H1 (cell line): ENCODE measurements around the gene RAD9A. TPM values are rescaled to one million over a fixed set of nuclear protein-coding genes. Genes with fewer than 3 reads are reported as not detected.

ENCODE experiments used
- CTCF ChIA-PET: fragments of 300-600 bp; sonication (Branson Sonifier 250); formaldehyde crosslinking; loops from one replicate; lab custom pipeline; 2021; ENCODE audit not compliant: partially characterized antibody; lab: Charles Lee
- POLR2A ChIA-PET: fragments of 300-600 bp; sonication (Branson Sonifier 250); formaldehyde crosslinking; loops from one replicate; lab custom pipeline; 2021; ENCODE audit warnings: inconsistent platforms; ENCODE audit not compliant: partially characterized antibody; lab: Charles Lee
- DNase-seq, 2 experiments: peaks; one replicate each; pipeline versions ENCODE4 v3.0.0 to v3.0.0-alpha.2; 2010 to 2022; ENCODE audit warnings: low spot score in 2 of 2, low read depth in 1 of 2, mixed read lengths in 1 of 2
- FAIRE-seq: peaks from 2 replicates; lab custom pipeline; 2011; peaks lifted over from hg19 to GRCh38; lab: Jason Lieb, UNC
- H2AFZ ChIP-seq: 2 replicates; pipeline ENCODE4 v1.8.1; 2012; ENCODE audit warnings: low read length, inconsistent platforms
- H2AK5ac ChIP-seq: 2 replicates; pipeline ENCODE4 v1.6.1; 2013; ENCODE audit warnings: low read depth, low read length
- H2BK120ac ChIP-seq: replicated peaks from 2 replicates; pipeline ENCODE3; 2013; ENCODE audit warnings: low read depth, low read length, inconsistent platforms
- H2BK12ac ChIP-seq: 2 replicates; pipeline ENCODE4 v1.6.1; 2013; ENCODE audit warnings: low read depth, low read length
- H2BK15ac ChIP-seq: 2 replicates; pipeline ENCODE4 v1.6.1; 2013; ENCODE audit warnings: low read length
- H2BK20ac ChIP-seq: 2 replicates; pipeline ENCODE4 v1.6.1; 2013; ENCODE audit warnings: low read length
- H2BK5ac ChIP-seq: 2 replicates; pipeline ENCODE4 v1.6.1; 2013; ENCODE audit warnings: low read depth, low read length
- H3K14ac ChIP-seq: 2 replicates; pipeline ENCODE4 v1.6.1; 2013; ENCODE audit warnings: inconsistent platforms; ENCODE audit not compliant: insufficient read length
- H3K18ac ChIP-seq: 2 replicates; pipeline ENCODE4 v1.6.1; 2013; ENCODE audit warnings: low read length; ENCODE audit errors: extremely low read depth
- H3K23ac ChIP-seq: 2 replicates; pipeline ENCODE4 v1.6.1; 2013; ENCODE audit warnings: inconsistent platforms; ENCODE audit not compliant: insufficient read length
- H3K23me2 ChIP-seq: 2 replicates; pipeline ENCODE4 v1.6.1; 2013; ENCODE audit warnings: low read depth, low read length
- H3K27ac ChIP-seq: 2 replicates; pipeline ENCODE4 v1.6.1; 2011; ENCODE audit warnings: low read depth, low read length, inconsistent platforms
- H3K27me3 ChIP-seq, 4 experiments: replicated peaks in 1 of 4; 1 replicate in 1 of 4; 2 replicates in 3 of 4; pipeline versions ENCODE4 v1.6.1 to v1.8.1; 2011 to 2013; ENCODE audit warnings: low read length in 3 of 4, mild to moderate bottlenecking in 3 of 4, inconsistent platforms in 2 of 4, mixed read lengths in 2 of 4, moderate library complexity in 1 of 4; ENCODE audit not compliant: control insufficient read depth in 3 of 4, insufficient read depth in 3 of 4; ENCODE audit errors: extremely low read depth in 1 of 4
- H3K36me3 ChIP-seq, 4 experiments: 2 replicates each; pipeline versions ENCODE4 v1.6.1 to v1.8.1; 2011 to 2013; ENCODE audit warnings: mild to moderate bottlenecking in 4 of 4, low read length in 3 of 4, moderate library complexity in 2 of 4, control low read depth in 1 of 4, inconsistent platforms in 1 of 4; ENCODE audit not compliant: insufficient read depth in 4 of 4, control insufficient read depth in 2 of 4
- H3K4ac ChIP-seq: replicated peaks from 2 replicates; pipeline ENCODE3; 2013; ENCODE audit warnings: low read length, low read depth, mixed read lengths, inconsistent platforms; ENCODE audit not compliant: insufficient read length
- H3K4me1 ChIP-seq, 4 experiments: replicated peaks in 1 of 4; 1 replicate in 1 of 4; 2 replicates in 3 of 4; pipeline versions ENCODE4 v1.6.1 to v1.8.1; 2011 to 2013; ENCODE audit warnings: low read length in 3 of 4, inconsistent platforms in 2 of 4, mixed read lengths in 1 of 4; ENCODE audit not compliant: insufficient read depth in 4 of 4, control insufficient read depth in 3 of 4
- H3K4me2 ChIP-seq, 2 experiments: 2 replicates each; pipeline versions ENCODE4 v1.6.1 to v1.8.1; 2011 to 2013; ENCODE audit warnings: low read depth in 2 of 2, low read length in 2 of 2, control low read depth in 1 of 2, inconsistent platforms in 1 of 2, mild to moderate bottlenecking in 1 of 2; ENCODE audit not compliant: insufficient read depth in 1 of 2
- H3K4me3 ChIP-seq, 4 experiments: fragments of 200-600, 300-600 bp in 1 of 4; sonication (generic), shearing (Covaris generic), sonication (Bioruptor Twin) in 1 of 4; 2 replicates each; pipeline versions ENCODE4 v1.5.1 to v1.8.1; 2011 to 2016; ENCODE audit warnings: low read length in 4 of 4, low read depth in 3 of 4, control low read depth in 2 of 4, inconsistent platforms in 2 of 4, mild to moderate bottlenecking in 2 of 4, mixed read lengths in 1 of 4, moderate library complexity in 1 of 4; ENCODE audit not compliant: insufficient read depth in 2 of 4; ENCODE audit errors: extremely low read depth in 1 of 4
- H3K56ac ChIP-seq: replicated peaks from 2 replicates; pipeline ENCODE3; 2013; ENCODE audit warnings: low read depth, mild to moderate bottlenecking, mixed read lengths, low read length, inconsistent platforms; ENCODE audit not compliant: insufficient read length
- H3K79me1 ChIP-seq: 2 replicates; pipeline ENCODE4 v1.6.1; 2013; ENCODE audit warnings: low read depth, low read length, control low read depth
- H3K79me2 ChIP-seq, 2 experiments: 2 replicates each; pipeline versions ENCODE4 v1.6.1 to v1.8.1; 2012 to 2013; ENCODE audit warnings: low read length in 2 of 2, mild to moderate bottlenecking in 2 of 2, inconsistent platforms in 1 of 2; ENCODE audit not compliant: insufficient read depth in 2 of 2, control insufficient read depth in 1 of 2
- H3K9ac ChIP-seq, 4 experiments: replicated peaks in 1 of 4; 1 replicate in 1 of 4; 2 replicates in 3 of 4; pipeline versions ENCODE4 v1.6.1 to v1.8.1; 2011 to 2013; ENCODE audit warnings: low read depth in 3 of 4, low read length in 3 of 4, control low read depth in 2 of 4, mild to moderate bottlenecking in 2 of 4, moderate library complexity in 2 of 4, inconsistent platforms in 1 of 4; ENCODE audit errors: extremely low read depth in 1 of 4
- H3K9me3 ChIP-seq, 2 experiments: 2 replicates each; pipeline versions ENCODE4 v1.6.1 to v1.8.1; 2012 to 2013; ENCODE audit warnings: mild to moderate bottlenecking in 2 of 2, moderate library complexity in 2 of 2, control low read depth in 1 of 2, inconsistent platforms in 1 of 2, low read depth in 1 of 2, low read length in 1 of 2, mixed read lengths in 1 of 2; ENCODE audit not compliant: insufficient read depth in 2 of 2
- H4K20me1 ChIP-seq, 2 experiments: replicated peaks in 1 of 2; 2 replicates each; pipeline versions ENCODE3 to v1.8.1; 2011 to 2013; ENCODE audit warnings: inconsistent platforms in 2 of 2, low read length in 2 of 2, mild to moderate bottlenecking in 1 of 2; ENCODE audit not compliant: insufficient read depth in 2 of 2, control insufficient read depth in 1 of 2
- H4K5ac ChIP-seq: 2 replicates; pipeline ENCODE4 v1.6.1; 2013; ENCODE audit warnings: low read length, low read depth, mixed read lengths, inconsistent platforms; ENCODE audit not compliant: insufficient read length
- H4K8ac ChIP-seq: 2 replicates; pipeline ENCODE4 v1.8.0; 2013; ENCODE audit warnings: mild to moderate bottlenecking, moderate library complexity, low read length, inconsistent platforms; ENCODE audit not compliant: insufficient read depth; ENCODE audit errors: extremely low read depth
- H4K91ac ChIP-seq: replicated peaks from 2 replicates; pipeline ENCODE3; 2013; ENCODE audit warnings: low read length, mixed read lengths, inconsistent platforms; ENCODE audit not compliant: insufficient read length
- CHD2 ChIP-seq: IDR thresholded peaks from 2 replicates; pipeline ENCODE4 v1.6.1; 2012; ENCODE audit warnings: low read length, improper control_type of control experiment
- RFX5 ChIP-seq: IDR thresholded peaks from 2 replicates; pipeline ENCODE4 v1.6.1; 2011; ENCODE audit warnings: low read depth, low read length, improper control_type of control experiment, borderline replicate concordance
- SIN3A ChIP-seq, 2 experiments: IDR thresholded peaks in 1 of 2; conservative IDR thresholded peaks in 1 of 2; 2 replicates each; pipeline ENCODE4 v1.6.1; 2011 to 2012; ENCODE audit warnings: low read length in 2 of 2, improper control_type of control experiment in 1 of 2, low read depth in 1 of 2, mild to moderate bottlenecking in 1 of 2
- SIX5 ChIP-seq: IDR thresholded peaks from 2 replicates; pipeline ENCODE4 v1.6.1; 2011; ENCODE audit warnings: mild to moderate bottlenecking, low read depth, low read length
- SP1 ChIP-seq: IDR thresholded peaks from 2 replicates; pipeline ENCODE4 v1.6.1; 2011; ENCODE audit warnings: low read depth, low read length
- SP4 ChIP-seq: IDR thresholded peaks from 2 replicates; pipeline ENCODE4 v1.6.1; 2012; ENCODE audit warnings: low read length, inconsistent platforms
- TCF12 ChIP-seq: IDR thresholded peaks from 2 replicates; pipeline ENCODE4 v1.6.1; 2011; ENCODE audit warnings: low read depth, mild to moderate bottlenecking, low read length
- WGBS, 2 experiments: shearing (Covaris generic) in 1 of 2; methylation state at CpG; one replicate each; pipeline versions ENCODE4 v1.1.6 to v1.1.7; 2013 to 2015; ENCODE audit warnings: low lambda C conversion rate in 2 of 2, mixed read lengths in 2 of 2, inconsistent platforms in 1 of 2, low coverage in 1 of 2, missing lambda C conversion rate in 1 of 2; ENCODE audit not compliant: insufficient replicate concordance in 2 of 2, insufficient coverage in 1 of 2, insufficient read length in 1 of 2; ENCODE audit errors: extremely low coverage in 1 of 2, missing lambda C conversion rate in 1 of 2; 5-methylcytosine and 5-hydroxymethylcytosine counted together
- polyA plus RNA-seq, 7 experiments: library from polyadenylated mRNA; depleted of rRNA in 3 of 7; stranded (reverse) in 5 of 7; unstranded in 2 of 7; fragments of >200 nt in 5 of 7; fragments of 200-250 nt in 2 of 7; gene quantifications; 1 replicate in 5 of 7; 2 replicates in 1 of 7; 4 replicates in 1 of 7; pipeline versions ENCODE4 v1.2.1 to v1.2.3, GENCODE V29; 2011 to 2013; ENCODE audit warnings: missing spikeins in 2 of 7, mixed read lengths in 2 of 7
- total RNA-seq: library from RNA; stranded (reverse); fragmentation: NEBNext Ultra II Directional; extraction: Animal tissue kit (Norgen Biotek cat#: 25700); gene quantifications from 2 replicates; pipeline ENCODE4 v1.2.1, GENCODE V29; 2021

RAD9A gene
- total and polyA plus RNA-seq, 2 of the 8 experiments (the other 6 are each of a cell fraction or from before 2014, with no cell fraction given) = 22.2 to 25.5 TPM

DNA sequence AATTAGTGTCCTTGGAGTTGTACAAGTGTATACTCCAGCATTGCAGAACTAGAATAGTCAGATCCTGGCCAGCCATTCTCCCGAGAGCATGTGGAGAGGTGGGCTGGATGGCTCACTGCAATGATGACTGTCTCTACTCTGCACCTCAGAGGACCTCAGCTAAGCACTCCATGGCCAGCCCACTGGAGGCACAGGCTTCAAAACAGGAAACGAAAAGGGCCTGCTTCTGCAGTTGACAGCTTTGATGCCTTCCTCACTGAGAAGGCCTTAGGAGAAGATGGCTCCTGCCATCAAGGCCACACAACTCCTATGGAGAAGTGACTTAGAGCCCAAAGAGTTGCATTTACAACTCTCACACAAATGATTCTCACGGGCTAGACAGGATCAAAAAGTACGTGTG, 47.5 kb upstream of the RAD9A start:
- no peaks in the 10 kb centered on the region; the same call in 1 of the 2 replicates for H3K79me1 ChIP-seq
- H3K4me3 ChIP-seq = no peak overlapping the region
- H3K4ac ChIP-seq = no peak overlapping the region
- no peaks in the 10 kb centered on the region for H4K20me1 ChIP-seq
- no peak for DNase-seq
- H4K5ac ChIP-seq = no peak overlapping the region
- TF ChIP-seq TCF12 (no peak), SIX5 (no peak), SP1 (no peak), SP4 (no peak), SIN3A (conservative IDR thresholded peaks at IDR 0.05 in 1 of 2, IDR thresholded peaks at IDR 0.05 in 1 of 2; ENCODE audit: low read depth in 1 of 2, low read length in 2 of 2) (no peak), RFX5 (no peak), CHD2 (no peak)
- TF ChIP-seq, all 59 proteins: peak for 0
- Histone ChIP-seq H2BK15ac (no peak overlapping the region), H3K79me2 (no peaks in the 10 kb centered on the region), H3K9me3 (no peaks in the 10 kb centered on the region), H2BK5ac (no peak overlapping the region), H4K91ac (no peak overlapping the region), H3K4me2 (no peak overlapping the region), H3K56ac (no peak overlapping the region), H3K23ac (no peak overlapping the region), H3K27me3 (no peaks in the 10 kb centered on the region), H2AFZ (no peak overlapping the region), H3K27ac (no peak overlapping the region), H3K9ac (no peak overlapping the region), H2BK120ac (no peak overlapping the region), H3K4me1 (no peaks in the 10 kb centered on the region), H2AK5ac (no peak overlapping the region; the same call in 1 of the 2 replicates), H4K8ac (no peak overlapping the region; the same call in 1 of the 2 replicates), H3K36me3 (no peaks in the 10 kb centered on the region), H3K18ac (no peak overlapping the region), H2BK12ac (no peak overlapping the region), H2BK20ac (no peak overlapping the region), H3K14ac (no peak overlapping the region), H3K23me2 (no peaks in the 10 kb centered on the region)
- ChIA-PET POLR2A (interaction anchor here (0.7 kb wide), 1 partner anchor 905 kb away, joined by 3 read pairs; the partner anchor contains the start of gene MRPL11), CTCF (interaction anchor here (0.7 to 4.7 kb wide), 9 partner anchors 9 to 46 kb away, joined by 3 to 55 read pairs (median 35); partner anchors contain the start of gene POLD4)
- 88% methylated on average over 4 of the region's 4 CpGs; no CpG with 5 or more reads in 1 of the 2 experiments for WGBS, 2 experiments
- no peak for FAIRE-seq
